Superior temporal gyrus (tissue), 1 donor: ENCODE results near the gene EMILIN1.
A peak's percentile ranks its signal among the peaks of the same experiment; 100 is the strongest.
"Not testable (repeated sequence)": the region's sequence is repeated elsewhere in the genome, so short reads cannot be mapped to it uniquely, and the experiment has no call there.

Source experiments
- DNase-seq: peaks from one replicate; pipeline ENCODE4 v3.0.0-alpha.2; 2016; ENCODE audit errors: extremely low spot score

Gene EMILIN1

GRCh38 chr2:27093430-27094352 is 15.3 kb downstream of the EMILIN1 start:
- no peak for DNase-seq

DNA sequence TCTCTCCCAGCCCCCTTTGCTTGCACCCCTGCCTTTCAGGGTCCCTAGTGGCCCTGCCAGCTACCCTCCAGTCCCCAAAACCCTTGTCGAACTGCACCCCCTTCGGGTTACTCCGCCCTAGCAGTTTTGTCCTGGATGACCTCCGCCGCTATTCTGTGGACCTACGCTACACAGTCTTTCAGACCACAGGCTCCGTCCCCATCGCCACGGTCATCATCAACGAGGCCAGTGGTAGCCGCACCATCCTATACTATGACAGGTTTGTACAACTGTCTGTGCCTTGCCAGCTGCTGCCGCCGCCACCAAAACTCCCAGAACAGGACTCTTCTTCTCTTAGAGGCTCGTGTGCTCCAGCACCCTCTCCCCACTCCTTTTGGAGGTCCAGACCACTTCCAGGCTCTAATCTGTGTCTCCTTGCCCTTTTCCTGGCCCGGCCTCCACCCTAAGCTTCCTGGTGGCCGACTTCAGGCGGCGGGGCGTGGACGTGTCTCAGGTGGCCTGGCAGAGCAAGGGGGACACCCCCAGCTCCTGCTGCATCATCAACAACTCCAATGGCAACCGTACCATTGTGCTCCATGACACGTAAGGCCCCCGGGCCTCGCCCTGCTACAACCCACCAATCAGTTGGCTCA is 16.1 kb downstream of the EMILIN1 start:
- DNase-seq = no peak

DNA sequence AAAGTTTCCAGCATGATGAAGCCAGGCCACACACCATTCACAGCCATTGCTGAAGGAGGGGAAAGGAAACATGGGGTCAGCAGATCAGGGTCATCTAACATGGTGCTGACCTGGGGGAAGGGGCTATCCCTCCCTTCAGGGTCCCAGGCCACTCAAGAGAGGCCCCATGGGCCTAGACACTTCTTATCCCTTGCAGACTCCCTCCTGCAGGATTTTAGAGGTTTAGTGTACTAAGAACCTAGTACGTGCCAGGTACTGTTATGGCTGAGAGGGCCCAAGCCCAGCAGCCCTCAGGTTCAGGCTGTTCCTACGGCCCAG is 17.0 kb downstream of the EMILIN1 start:
- DNase-seq = no peak

DNA sequence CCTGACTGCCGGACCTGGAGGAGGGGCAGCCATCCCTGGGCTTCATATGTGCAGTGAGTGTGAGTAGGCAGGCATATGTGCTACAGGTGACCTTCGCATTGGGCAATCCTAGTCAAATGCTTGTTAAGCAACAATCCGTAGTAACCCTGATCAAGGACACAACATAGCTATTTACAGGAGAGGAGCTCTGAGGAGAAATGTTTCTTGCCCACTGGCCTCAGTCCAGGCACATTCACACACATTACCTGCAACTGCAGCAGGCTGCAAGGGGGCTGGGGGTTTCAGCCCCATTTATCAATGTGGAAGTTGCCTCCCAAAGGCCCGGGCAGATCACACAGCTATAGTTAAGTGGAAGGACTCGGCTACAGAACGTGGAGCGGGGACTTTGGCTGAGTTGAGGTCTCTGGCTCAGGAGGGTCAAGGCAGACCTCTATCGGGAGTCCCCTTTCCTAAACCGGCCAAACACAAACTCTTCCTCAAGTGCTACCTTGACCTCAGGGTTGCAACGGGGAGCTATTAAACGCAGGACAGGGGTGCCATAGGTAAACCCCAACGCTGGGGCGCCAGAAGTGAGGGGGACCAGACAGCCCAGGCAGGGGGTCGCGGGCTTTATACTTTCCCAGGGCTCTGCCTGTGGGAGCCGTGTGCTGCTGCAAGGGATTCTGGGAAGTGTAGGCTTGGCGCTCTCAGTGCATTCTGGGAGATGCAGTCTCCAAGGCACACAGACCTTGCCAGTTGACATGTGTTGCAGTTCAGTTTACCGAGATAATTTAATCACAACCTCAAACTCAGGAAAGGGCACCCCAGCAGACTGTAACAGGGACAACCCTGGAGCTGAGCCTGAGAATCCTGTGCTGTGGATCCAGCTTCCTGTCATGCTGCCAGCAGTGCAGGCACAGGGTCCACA is 17.6 kb downstream of the EMILIN1 start:
- DNase-seq = peak; percentile 89

DNA sequence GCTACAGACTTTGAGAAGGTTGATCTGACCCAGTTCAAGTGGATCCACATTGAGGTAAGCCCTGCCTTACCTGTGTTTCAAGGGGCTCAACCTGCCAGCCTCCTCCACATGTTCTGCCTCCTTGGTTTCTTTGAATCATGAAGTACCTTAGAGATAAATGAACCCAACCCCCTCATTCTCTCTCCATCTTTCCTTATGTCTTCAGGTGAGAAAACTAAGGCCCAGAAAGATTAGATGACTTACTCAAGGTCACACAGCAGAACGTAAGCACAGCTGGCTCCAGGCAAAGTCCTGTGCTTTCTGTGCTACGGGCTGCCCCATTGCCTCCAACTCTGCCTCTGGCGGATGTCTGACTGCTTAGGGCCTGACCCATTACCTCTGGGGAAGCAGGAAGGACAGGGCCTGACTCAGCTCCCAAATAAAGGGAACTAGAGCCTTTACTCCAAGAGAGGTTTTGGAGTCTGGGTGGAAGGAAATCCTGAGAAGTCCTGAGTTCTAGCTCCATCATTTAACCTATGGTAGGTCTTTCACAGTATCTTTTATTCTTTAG is 18.4 kb downstream of the EMILIN1 start:
- no peak for DNase-seq

- DNase-seq = no peak
These were observed 18.9 kb downstream of the EMILIN1 start for GRCh38 chr2:27097341-27097740.

- no peak for DNase-seq
These were observed 21.0 kb downstream of the EMILIN1 start for GRCh38 chr2:27099334-27099955.

DNA sequence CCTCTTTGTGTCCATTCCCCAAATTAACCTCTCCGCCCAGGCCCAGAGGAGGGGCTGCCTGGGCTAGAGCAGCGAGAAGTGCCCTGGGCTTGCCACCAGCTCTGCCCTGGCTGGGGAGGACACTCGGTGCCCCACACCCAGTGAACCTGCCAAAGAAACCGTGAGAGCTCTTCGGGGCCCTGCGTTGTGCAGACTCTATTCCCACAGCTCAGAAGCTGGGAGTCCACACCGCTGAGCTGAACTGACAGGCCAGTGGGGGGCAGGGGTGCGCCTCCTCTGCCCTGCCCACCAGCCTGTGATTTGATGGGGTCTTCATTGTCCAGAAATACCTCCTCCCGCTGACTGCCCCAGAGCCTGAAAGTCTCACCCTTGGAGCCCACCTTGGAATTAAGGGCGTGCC is 21.6 kb downstream of the EMILIN1 start:
- no peak for DNase-seq

DNA sequence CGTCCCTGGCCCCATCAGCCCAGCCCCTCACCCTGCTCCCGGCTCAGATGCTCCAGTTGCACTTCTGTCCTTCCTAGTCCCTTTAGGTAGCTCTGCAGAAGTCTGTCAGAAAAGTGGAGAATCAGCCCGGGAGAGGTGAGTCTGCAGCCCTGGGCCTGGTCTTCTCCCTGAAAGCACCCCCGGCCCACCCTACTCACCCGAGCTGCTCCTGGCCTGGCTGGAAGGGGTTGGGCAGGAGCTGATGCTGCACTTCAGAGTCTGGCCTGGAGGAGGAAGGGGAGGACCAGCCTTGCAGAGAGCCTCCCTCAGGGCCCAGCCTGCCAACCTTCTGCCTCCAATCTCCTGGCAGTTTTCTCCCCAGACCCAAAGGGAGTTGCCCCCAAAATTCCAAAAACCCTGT is 23.9 kb downstream of the EMILIN1 start:
- no peak for DNase-seq

- no peak for DNase-seq
These were observed 27.6 kb downstream of the EMILIN1 start for GRCh38 chr2:27105981-27106380.

DNA sequence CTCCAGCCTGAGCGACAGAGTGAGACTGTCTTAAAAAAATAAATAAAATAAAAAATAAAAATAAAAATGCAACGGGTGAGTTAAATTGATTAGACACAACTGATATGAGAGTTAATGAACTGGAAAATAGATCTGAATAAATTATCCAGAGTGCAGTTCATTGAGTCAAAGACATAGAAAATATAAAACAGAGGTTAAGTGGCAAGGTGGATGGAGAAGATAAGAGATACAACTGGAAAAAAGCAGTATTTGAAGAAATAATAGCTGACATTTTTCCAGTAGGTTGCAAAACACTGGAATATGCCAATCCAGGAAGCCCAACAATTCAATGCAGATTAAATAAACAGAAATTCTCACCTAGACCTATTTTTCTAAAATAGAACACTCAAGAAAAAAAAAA is 29.8 kb downstream of the EMILIN1 start:
- DNase-seq = no peak

DNA sequence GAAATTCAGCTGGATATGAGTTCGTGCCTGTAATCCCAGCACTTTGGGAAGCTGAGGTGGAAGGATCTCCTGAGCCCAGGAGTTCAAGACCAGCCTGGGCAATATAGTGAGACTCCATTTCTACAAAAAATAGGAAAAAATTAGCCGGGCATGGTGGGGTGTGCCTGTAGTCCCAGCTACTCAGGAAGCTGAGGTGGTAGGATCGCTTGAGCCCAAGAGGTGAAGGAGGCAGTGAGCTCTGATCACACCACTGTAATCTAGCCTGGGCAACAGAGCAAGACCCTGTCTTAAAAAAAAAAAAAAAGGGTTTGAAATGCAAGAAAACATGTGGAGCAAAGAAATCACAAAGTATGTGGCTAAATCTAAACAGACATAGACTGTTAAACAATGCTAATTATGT is 30.7 kb downstream of the EMILIN1 start:
- DNase-seq = no peak

DNA sequence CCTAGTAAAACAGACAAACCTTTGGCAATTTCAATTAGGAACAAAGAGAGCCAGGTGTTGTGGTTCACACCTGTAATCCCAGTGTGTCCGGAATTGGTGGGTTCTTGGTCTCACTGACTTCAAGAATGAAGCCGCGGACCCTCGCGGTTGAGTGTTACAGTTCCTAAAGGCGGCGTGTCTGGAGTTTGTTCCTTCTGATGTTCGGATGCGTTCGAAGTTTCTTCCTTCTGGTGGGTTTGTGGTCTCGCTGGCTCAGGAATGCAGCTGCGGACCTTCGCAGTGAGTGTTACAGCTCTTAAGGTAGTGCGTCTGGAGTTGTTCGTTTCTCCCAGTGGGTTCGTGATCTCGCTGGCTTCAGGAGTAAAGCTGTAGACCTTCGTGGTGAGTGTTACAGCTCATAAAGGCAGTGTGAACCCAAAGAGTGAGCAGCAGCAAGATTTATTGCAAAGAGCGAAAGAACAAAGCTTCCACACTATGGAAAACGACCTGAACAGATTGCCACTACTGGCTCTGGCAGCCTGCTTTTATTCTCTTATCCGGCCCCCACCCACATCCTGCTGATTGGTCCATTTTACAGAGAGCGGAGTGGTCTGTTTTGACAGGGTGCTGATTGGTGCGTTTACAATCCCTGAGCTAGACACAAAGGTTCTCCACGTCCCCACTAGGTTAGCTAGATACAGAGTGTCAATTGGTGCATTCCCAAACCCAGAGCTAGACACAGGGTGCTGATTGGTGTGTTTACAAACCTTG is 32.4 kb downstream of the EMILIN1 start:
- not testable (repeated sequence) for DNase-seq

DNA sequence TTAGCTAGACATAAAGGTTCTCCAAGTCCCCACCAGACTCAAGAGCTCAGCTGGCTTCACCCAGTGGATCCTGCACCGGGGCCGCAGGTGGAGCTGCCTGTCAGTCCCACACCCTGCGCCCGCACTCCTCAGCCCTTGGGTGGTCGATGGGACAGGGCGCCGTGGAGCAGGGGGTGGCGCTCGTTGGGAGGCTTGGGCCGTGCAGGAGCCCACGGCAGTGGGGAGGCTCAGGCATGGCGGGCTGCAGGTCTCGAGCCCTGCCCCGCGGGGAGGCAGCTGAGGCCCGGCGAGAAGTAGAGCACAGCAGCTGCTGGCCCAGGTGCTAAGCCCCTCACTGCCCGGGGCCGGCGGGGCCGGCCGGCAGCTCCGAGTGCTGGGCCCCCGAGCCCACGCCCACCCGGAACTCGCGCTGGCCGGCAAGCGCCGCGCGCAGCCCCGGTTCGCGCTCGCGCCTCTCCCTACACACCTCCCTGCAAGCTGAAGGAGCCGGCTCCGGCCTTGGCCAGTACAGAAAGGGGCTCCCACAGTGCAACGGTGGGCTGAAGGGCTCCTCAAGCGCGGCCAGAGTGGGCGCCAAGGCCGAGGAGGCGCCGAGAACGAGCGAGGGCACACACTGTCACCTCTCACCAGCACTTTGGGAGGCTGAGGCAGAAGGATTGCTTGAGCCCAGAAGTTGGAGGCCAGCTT is 33.1 kb downstream of the EMILIN1 start:
- not testable (repeated sequence) for DNase-seq

DNA sequence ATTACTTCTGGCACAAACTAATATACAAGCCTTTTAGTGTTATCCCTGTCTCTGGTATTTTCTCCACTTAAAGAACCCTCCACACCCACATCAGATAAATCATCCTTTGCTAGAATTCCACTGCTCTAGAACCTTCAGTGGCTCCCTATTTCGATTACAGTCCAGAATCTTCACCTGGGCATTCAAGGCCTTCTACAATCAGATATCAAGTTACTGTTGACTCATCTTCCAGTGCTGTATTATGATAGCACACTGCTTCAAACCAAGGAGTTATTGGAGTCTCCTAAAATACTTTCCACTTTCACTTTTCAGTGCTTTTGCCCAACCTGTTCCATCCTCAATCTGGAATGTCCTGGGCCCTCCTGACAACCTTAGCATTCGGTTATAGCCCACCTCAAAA is 37.1 kb downstream of the EMILIN1 start:
- DNase-seq = no peak

GRCh38 chr2:27117995-27118524 is 39.6 kb downstream of the EMILIN1 start:
- DNase-seq = no peak

DNA sequence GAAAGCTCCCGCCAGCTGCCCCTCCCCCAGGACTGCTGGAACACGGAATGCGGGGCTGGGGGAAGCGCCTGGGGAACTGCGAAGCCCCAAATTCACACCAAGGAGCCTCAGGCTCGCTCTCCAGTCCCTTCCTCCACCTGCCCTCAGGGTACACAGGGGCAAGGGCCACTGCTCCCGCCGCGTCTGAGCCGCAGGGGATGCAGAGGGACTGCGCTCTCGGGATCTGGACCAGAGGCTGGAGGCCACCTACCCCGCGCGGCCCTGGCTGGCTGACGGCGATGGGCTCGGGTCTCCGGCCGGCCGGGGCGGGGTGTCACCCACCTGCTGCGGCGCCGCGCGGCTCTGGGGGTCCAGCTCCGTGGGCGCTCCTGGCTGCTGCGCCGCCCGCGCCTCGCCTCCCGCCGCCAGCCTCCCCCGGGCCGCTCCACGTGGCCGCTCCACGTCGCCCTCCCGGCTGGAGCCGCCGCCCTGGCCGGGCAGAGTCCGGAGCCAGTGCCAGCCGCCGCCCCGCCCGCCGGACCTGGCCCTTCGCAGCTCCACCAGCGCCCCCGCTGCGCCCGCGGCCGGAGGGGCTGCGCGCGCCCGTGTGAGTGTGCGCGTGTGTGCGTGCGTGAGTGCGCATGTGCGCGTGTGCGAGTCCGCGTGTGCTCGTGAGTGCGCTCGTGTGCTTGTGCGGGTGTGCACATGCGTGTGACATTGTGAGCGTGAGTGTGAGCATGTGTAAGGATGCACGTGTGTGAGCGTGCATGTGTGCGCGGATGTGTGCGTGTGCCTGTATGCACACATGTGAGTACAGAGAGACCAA is 40.3 kb downstream of the EMILIN1 start, which contains the start of gene CGREF1:
Gene CGREF1, minus strand, starts transcription at position 604 of the 805 bp plus-strand sequence. CDS start 14,762 bp downstream, outside the sequence.
- DNase-seq = no peak

DNA sequence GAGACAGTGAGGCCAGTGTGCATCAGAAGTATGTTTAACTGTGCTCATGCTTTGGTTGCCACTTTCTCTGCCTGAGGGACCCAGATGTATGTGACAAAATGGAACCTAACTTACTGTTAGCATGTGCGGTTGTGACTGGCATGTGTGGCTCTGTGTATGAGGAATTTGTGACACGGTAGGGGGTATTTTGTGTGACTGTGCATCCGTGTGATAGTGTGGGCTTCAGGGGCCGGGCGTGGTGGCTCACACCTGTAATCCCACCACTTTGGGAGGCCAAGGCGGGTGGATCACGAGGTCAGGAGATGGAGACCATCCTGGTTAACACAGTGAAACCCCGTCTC is 40.9 kb downstream of the EMILIN1 start:
- not testable (repeated sequence) for DNase-seq

- DNase-seq = no peak
These were observed 43.5 kb downstream of the EMILIN1 start for GRCh38 chr2:27121906-27122305.
